Gastrocnemius medialis (tissue), 4 donors: ENCODE measurements around the gene C16orf92. TPM values are rescaled to one million over a fixed set of nuclear protein-coding genes. Genes with fewer than 3 reads are reported as not detected.
"Not testable (repeated sequence)": the region's sequence is repeated elsewhere in the genome, so short reads cannot be mapped to it uniquely, and the experiment has no call there.

Experiments used
- ATAC-seq, 2 donors: fragments of 150-250 bp; one replicate each; pipeline ENCODE4 v1.9.1; 2016
- DNase-seq, 2 donors: peaks; one replicate each; pipeline ENCODE4 v3.0.0-alpha.2; 2019
- H3K27ac ChIP-seq, 4 donors: fragments of 200-600 bp; sonication (generic); 1 replicate in 1 of 4; 2 replicates in 3 of 4; pipeline ENCODE4 v1.5.1; 2016 to 2018; ENCODE audit warnings: mild to moderate bottlenecking in 2 of 4, moderate library complexity in 1 of 4
- H3K27me3 ChIP-seq, 3 donors: fragments of 200-600 bp; sonication (generic) in 2 of 3; 1 replicate in 1 of 3; 2 replicates in 2 of 3; pipeline versions ENCODE4 v1.5.1 to v1.6.0; 2016 to 2019; ENCODE audit warnings: mild to moderate bottlenecking in 1 of 3, moderate library complexity in 1 of 3
- H3K36me3 ChIP-seq, 2 donors: fragments of 200-600 bp; sonication (generic) in 1 of 2; one replicate each; pipeline ENCODE4 v1.5.1; 2017 to 2018
- H3K4me1 ChIP-seq, 2 donors: fragments of 200-600 bp; sonication (generic) in 1 of 2; one replicate each; pipeline ENCODE4 v1.5.1; 2016 to 2017; ENCODE audit warnings: mild to moderate bottlenecking in 2 of 2
- H3K4me3 ChIP-seq, 4 donors: fragments of 200-600 bp; sonication (generic) in 3 of 4; 1 replicate in 1 of 4; 2 replicates in 3 of 4; pipeline ENCODE4 v1.5.1; 2016 to 2019; ENCODE audit warnings: mild to moderate bottlenecking in 2 of 4
- H3K9me3 ChIP-seq, 3 donors: fragments of 200-600 bp; sonication (generic) in 2 of 3; 1 replicate in 1 of 3; 2 replicates in 2 of 3; pipeline ENCODE4 v1.5.1; 2016 to 2019
- POLR2A ChIP-seq, 2 donors: fragments of 450-650 bp; IDR thresholded peaks; one replicate each; pipeline ENCODE4 v1.6.1; 2017; ENCODE audit warnings: antibody characterized with exemption in 2 of 2, mild to moderate bottlenecking in 2 of 2, moderate library complexity in 2 of 2
- in situ Hi-C, 4 donors: fragments of 200-750 bp; cut with MboI; loops; one replicate each; pipeline versions ENCODE4 v1.15.0 to v1.8.0; 2017; ENCODE audit warnings: low sequenced_read_pairs in 4 of 4
- intact Hi-C: fragments of 100-400 bp; cut with DNase I; formaldehyde crosslinking; loops from one replicate; pipeline ENCODE4 v1.15.1; 2023; ENCODE audit warnings: low total_unique reads
- total RNA-seq, 4 donors: library from RNA; depleted of rRNA; stranded (reverse); fragments of >200 nt; gene quantifications; one replicate each; pipeline versions ENCODE4 v1.1.0 to v1.2.3, GENCODE V29; 2016
- TF ChIP-seq, protein P1 (sequence below), 5 experiments: fragments of 450-650 bp in 3 of 5; fragments of 200-600 bp in 2 of 5; sonication (generic) in 2 of 5; IDR thresholded peaks in 4 of 5; conservative IDR thresholded peaks in 1 of 5; 1 replicate in 4 of 5; 2 replicates in 1 of 5; pipeline ENCODE4 v1.5.1; 2016 to 2019; ENCODE audit warnings: antibody characterized with exemption in 5 of 5, mild to moderate bottlenecking in 3 of 5, moderate library complexity in 3 of 5

Gene C16orf92
- total RNA-seq, 4 donors from 2014 or later, result not detected

DNA sequence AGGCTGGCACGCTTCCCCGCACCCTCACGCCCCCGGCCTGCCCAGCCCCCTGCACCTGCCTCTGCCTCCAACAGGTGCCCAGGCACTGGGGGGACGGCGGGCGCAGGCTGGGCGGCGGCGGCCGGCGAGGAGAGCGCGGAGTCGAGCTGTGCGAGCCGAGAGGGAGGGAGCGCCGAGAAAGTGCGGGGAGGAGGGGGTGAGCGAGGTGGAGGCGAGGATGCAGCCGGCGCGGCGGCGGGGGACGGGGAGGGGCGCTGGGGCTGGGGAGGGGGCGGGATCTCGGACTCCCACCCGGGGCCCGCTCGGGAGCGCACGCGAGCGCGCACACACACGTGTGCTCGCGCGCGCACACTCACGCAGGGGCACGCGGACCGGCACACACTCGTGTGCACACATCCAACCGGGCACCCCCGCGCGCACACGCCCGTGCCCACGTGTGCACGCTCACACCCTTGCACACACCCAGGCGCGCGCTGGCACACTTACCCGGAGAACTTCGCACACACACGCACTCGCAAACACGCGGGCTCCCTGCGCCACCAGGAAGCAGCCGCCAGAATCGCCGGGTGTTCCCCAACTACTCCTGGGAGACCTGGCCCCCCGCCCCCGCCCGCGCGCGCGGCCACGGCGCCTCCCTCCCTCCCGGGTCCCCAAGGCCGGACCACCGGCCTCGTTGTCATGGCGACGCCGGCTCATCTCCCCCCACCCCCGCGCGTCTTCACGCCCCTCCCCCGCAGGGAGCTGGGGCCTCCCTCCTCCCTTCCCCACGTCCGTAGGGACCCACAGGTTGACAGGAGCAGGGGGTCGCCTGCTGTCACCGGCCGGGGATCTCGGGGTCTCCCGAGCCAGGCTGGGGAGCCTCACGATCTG is 11.9 kb upstream of the C16orf92 start, which contains the start of gene DOC2A:
DOC2A (minus strand) TSS at position 184 of the 870 bp plus-strand sequence. CDS start 805 bp downstream, outside the sequence.
- intact Hi-C loops, result no loop called here
- ATAC-seq, result no peak
- no peak within 1 kb of the TSS for H3K27ac ChIP-seq
- H3K4me3 ChIP-seq, result peak within 1 kb of the TSS; percentile 18 to 41 (median 30)
- H3K4me1 ChIP-seq, result peaks cover 3 to 9% of the 10 kb centered on the region in 2 donors
- H3K27me3 ChIP-seq, result peaks cover 36 to 40% (median 37%) of the 10 kb centered on the region in 3 donors
- TF ChIP-seq, protein P1, sequence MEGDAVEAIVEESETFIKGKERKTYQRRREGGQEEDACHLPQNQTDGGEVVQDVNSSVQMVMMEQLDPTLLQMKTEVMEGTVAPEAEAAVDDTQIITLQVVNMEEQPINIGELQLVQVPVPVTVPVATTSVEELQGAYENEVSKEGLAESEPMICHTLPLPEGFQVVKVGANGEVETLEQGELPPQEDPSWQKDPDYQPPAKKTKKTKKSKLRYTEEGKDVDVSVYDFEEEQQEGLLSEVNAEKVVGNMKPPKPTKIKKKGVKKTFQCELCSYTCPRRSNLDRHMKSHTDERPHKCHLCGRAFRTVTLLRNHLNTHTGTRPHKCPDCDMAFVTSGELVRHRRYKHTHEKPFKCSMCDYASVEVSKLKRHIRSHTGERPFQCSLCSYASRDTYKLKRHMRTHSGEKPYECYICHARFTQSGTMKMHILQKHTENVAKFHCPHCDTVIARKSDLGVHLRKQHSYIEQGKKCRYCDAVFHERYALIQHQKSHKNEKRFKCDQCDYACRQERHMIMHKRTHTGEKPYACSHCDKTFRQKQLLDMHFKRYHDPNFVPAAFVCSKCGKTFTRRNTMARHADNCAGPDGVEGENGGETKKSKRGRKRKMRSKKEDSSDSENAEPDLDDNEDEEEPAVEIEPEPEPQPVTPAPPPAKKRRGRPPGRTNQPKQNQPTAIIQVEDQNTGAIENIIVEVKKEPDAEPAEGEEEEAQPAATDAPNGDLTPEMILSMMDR (IDR thresholded peaks at IDR 0.05 in 4 of 5, conservative IDR thresholded peaks at IDR 0.05 in 1 of 5), result no peak
- TF ChIP-seq POLR2A (IDR thresholded peaks at IDR 0.05), result no peak
- H3K36me3 ChIP-seq, result no peaks in the 10 kb centered on the region
- DNase-seq, result no peak
- no peaks in the 10 kb centered on the region for H3K9me3 ChIP-seq
- in situ Hi-C loops, result loop anchor here in 1 of 4 donors (25.0 kb wide), 1 partner anchor 324 kb away; the partner anchor contains the start of gene QPRT

DNA sequence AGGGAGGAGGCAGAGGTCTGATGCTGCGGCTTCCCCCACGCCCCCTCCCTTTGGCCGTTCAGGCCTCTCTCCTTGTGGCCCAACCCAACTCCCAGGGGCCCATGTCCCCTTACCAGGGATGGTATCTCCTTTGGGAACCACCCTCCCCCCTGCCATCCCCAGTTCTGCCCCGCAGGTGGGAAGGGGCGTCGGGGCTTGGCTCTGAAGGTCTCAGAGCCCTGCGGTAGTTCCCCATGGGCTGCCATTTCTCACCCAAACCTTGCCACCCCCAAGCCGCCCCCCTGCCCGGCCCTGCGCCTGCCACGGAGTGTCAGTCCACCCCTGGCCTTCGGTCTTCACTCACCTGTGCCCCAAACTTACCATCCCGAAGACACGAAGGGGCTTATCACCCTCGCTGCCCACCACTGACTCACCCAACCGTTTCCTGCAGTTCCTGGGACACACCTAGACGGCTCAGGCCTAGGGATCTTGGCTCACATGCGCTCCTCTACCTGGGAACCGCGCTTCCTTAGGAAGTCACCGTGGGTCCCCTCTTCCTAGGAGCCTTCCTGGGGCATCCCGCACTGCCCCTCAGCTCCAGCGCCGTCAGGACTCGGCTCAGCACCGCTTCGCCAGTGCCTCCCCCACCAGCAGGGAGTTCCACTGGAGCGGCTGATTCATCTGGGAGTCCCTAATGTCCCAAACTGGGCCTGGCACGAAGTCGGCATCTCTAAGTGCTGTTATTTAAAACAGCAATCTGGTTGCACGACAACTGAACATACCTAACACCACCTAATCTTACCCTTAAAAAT is 11.1 kb upstream of the C16orf92 start:
- ATAC-seq (no peak), DNase-seq (no peak)
- Histone ChIP-seq H3K9me3 (no peaks in the 10 kb centered on the region), H3K36me3 (no peaks in the 10 kb centered on the region), H3K4me1 (peaks cover 3 to 9% of the 10 kb centered on the region in 2 donors), H3K4me3 (peak overlapping the region in 1 of 4 donors; percentile 23), H3K27ac (no peak overlapping the region), H3K27me3 (peaks cover 36 to 40% (median 37%) of the 10 kb centered on the region in 3 donors)
- no peak for TF ChIP-seq POLR2A (IDR thresholded peaks at IDR 0.05)
- TF ChIP-seq, protein P1 (IDR thresholded peaks at IDR 0.05 in 4 of 5, conservative IDR thresholded peaks at IDR 0.05 in 1 of 5), result no peak
- intact Hi-C loops (no loop called here), in situ Hi-C loops (loop anchor here in 1 of 4 donors (25.0 kb wide), 1 partner anchor 325 kb away; the partner anchor contains the start of gene QPRT)

DNA sequence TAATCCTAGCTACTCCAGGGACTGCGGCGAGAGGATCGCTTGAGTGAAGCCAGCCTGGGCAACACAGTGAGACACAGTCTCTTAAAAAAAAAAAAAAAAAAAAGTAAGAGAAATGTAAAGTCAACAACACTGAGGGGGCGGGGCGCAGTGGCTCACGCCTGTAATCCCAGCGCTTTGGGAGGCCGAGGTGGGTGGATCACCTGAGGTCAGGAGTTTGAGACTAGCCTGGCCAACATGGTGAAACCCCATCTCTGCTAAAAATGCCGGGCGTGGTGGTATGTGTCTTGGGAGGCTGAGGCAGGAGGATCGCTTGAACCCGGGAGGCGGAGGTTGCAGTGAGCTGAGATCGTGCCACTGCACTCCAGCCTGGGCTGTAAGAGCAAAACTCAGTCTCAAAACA is 10.4 kb upstream of the C16orf92 start:
- ATAC-seq, H3K4me3 ChIP-seq, H3K9me3 ChIP-seq, H3K27ac ChIP-seq, H3K36me3 ChIP-seq, H3K4me1 ChIP-seq, intact Hi-C loops, DNase-seq: not testable (repeated sequence)
- H3K27me3 ChIP-seq, result peaks cover 36 to 40% (median 37%) of the 10 kb centered on the region in 3 donors
- in situ Hi-C loops, result loop anchor here in 1 of 4 donors (25.0 kb wide), 1 partner anchor 325 kb away; the partner anchor contains the start of gene QPRT

DNA sequence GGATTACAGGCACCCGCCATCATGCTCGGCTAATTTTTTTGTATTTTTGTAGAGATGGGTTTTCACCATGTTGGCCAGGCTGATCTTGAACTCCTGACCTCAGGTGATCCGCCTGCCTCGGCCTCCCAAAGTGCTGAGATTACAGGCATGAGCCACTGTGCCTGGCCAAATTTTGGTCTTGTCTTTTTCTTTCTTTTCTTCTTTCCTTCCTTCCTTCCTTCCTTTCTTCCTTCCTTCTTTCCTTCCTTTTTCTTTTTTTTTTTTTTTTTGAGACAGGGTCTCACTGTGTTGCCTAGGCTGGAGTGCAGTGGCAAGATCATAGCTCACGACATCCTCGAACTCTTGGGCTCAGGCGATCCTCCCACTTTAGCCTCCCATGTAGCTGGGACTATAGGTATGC is 7.5 kb upstream of the C16orf92 start:
- H3K9me3 ChIP-seq, ATAC-seq, H3K27ac ChIP-seq, H3K4me3 ChIP-seq, DNase-seq, intact Hi-C loops, H3K4me1 ChIP-seq, H3K36me3 ChIP-seq: not testable (repeated sequence)
- peaks cover 17 to 20% (median 20%) of the 10 kb centered on the region in 3 donors for H3K27me3 ChIP-seq
- in situ Hi-C loops, result loop anchor here in 1 of 4 donors (25.0 kb wide), 1 partner anchor 328 kb away; the partner anchor contains the start of gene QPRT

DNA sequence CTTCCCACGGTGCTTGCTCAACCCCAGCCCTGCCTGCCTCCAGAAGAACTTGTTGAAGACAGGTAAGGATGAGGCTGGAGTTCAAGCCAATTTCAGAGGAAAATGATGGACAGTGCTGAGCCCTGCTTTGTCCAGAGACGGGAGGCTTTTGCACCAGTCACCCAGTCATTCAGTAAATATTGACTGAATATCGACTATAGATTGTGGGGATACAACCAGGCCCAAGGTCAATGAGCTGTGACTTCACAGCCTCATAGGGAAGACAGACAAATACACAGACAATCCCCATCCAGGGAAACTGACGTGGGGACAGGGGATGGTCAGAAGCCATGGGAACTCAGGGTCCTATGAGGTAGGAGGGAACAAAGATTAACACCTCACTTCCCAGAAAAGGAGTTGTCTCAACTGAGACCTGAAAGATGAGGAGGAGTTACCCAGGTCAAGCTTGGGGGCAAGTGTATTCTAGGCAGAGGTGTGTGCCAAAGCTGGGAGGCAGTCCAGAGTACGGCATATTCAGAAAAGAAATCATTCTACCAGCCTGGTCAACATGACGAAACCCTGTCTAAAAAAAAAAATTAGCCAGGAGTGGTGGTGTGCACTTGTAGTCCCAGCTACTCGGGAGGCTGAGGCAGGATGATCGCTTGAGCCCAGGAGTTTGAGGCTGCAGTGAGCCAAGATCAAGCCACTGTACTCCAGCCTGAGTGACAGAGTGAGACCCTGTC is 6.3 kb upstream of the C16orf92 start:
- ATAC-seq (no peak), DNase-seq (no peak)
- H3K4me1 ChIP-seq, result peaks cover 0 to 5% of the 10 kb centered on the region in 2 donors
- in situ Hi-C loops (loop anchor here in 1 of 4 donors (25.0 kb wide), 1 partner anchor 329 kb away; the partner anchor contains the start of gene QPRT), intact Hi-C loops (no loop called here)
- TF ChIP-seq, protein P1 (IDR thresholded peaks at IDR 0.05 in 4 of 5, conservative IDR thresholded peaks at IDR 0.05 in 1 of 5), result no peak
- no peak for TF ChIP-seq POLR2A (IDR thresholded peaks at IDR 0.05)
- no peaks in the 10 kb centered on the region for H3K9me3 ChIP-seq
- H3K36me3 ChIP-seq, result no peaks in the 10 kb centered on the region
- H3K27me3 ChIP-seq, result peaks cover 7 to 13% (median 9%) of the 10 kb centered on the region in 3 donors
- no peak overlapping the region for H3K27ac ChIP-seq
- no peak overlapping the region for H3K4me3 ChIP-seq
